CMK (cell line): ENCODE data around the gene TEX261.

Experiments used
- DNase-seq: peaks from one replicate; pipeline ENCODE4 v3.0.0-alpha.2; 2010; ENCODE audit warnings: low read depth

Gene TEX261

DNA sequence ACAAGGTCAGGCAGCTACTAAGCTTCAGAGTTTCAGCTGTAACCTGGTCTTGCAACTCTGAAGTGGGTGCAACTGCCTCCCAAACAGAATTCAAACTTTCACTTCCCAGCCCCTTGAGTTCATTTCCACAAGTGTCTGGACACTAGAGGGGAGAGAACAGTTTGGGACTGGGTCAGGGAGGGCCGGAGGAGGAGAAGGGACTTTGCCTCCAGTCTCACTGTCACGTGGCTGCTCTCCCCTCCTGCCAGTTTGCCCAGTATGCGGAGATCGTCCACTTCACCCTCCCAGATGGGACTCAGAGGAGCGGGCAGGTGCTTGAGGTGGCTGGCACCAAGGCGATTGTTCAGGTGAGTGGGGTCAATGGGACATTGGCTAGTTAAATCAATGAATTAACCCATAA, 36.9 kb downstream of the TEX261 start:
- no peak for DNase-seq

DNA sequence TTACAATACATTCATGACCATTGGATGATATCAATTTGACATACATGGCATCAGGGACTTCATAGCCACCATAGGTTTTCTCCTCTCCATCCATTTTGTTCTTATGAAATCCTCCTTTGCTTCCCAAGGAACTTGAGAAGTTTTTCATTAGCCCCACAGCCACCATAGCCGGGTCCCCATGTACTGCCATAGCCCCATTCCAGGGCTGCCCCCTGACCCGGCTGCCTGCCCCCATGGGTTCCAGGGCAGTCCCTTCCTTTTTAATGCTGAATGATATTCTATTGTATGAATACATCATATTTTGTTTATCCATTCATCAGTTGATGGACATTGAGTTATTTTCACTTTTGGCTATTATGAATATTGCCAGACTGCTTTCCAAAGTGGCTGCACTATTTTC, 38.5 kb downstream of the TEX261 start:
- no peak for DNase-seq

DNA sequence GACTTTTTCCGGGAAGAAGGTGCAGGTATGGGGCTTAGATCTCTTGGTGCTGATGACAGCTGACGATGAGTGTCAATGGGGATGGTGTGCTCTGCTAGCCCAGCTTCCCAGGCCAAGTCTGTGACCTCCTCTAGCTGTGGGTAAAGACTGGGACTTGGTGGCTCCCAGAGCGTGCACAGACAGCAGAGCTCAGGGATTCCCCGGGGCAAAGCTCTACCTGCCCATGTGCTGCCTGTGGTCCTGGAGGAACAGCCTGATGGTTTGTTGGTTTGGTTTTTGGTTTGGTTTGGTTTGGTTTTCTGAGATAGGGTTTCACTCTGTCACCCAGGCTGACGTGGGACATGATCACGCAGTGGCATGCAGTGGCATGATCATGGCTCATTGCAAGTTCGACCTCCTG, 39.8 kb downstream of the TEX261 start:
- DNase-seq = no peak

DNA sequence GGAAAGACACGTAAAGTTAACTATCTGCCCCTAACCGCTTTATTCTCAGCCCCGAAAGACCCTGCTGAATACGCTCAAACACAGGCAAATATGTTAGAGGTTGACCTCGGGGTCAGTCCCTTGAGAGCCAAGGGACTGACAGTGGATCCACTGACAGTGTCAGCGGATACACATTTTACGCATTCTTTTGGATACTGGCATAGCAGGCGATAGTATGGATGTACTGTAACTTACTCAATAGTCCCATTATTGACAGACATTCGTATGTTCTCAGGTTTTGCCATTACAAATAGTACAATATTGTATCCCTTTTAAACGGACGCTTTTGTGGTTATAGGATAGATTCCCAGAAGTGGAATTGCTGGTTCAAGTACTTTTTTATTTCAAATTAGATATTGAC, 45.6 kb downstream of the TEX261 start:
- no peak for DNase-seq

DNA sequence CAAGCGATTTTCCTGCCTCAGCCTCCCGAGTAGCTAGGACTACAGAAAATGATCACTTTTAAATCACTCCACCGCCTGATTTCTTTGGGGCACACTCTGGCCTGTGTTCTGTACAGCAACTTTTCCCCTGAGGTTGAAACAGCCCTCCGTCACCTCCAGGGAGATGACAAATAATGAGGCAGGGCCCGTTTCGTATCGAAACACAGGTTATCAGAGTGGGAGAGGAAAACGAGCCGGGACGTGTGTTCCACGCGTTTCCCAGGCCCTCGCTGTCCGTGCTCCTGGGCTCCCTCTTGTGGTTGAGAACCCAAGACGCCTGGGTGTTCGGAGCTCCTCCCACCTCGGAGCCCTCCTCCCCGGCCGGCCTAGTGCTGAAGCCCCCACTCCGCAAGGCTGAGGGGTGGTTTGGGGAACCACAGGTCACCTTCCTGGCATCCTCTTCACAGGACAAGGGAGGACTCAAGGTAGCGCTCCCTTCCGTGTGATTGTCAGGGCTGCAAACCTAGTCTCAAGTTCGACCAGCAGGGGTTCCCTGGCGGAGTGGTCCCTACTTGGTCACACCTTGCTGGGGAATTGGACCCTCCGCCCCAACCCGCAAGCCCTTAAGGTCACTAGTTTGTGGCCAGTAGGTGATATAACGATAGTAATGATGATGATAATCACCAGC, 46.2 kb downstream of the TEX261 start:
- peak; percentile 37 for DNase-seq

DNA sequence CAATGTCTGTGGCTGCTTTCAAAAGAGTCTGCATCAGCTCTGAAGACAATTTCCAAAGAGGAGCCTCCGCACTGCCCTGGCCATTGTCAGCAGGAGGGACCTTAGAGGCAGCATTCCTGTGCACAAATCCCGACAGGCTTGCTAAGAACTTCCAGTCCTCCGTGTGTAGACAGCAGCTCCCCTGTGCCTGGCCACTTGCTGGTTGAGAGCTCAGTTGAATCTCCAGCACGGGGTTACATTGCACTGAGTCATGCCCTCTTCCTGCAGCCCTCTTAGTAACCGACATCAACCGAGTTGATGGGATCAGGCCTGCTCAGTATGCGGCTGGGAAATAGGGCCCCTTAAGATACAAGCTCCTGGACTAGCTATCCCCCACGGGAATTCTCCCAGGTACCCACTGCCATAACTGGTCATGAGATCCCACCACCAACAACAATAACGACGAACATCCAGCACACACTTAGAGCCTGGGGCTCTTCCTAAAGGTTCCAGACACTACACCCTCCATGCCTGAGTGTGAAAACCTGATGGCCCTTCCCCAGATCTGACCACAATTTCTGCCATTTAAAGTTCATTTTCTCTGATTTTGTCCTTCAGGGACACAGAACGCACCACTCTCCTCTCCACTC, 47.0 kb downstream of the TEX261 start:
- no peak for DNase-seq

DNA sequence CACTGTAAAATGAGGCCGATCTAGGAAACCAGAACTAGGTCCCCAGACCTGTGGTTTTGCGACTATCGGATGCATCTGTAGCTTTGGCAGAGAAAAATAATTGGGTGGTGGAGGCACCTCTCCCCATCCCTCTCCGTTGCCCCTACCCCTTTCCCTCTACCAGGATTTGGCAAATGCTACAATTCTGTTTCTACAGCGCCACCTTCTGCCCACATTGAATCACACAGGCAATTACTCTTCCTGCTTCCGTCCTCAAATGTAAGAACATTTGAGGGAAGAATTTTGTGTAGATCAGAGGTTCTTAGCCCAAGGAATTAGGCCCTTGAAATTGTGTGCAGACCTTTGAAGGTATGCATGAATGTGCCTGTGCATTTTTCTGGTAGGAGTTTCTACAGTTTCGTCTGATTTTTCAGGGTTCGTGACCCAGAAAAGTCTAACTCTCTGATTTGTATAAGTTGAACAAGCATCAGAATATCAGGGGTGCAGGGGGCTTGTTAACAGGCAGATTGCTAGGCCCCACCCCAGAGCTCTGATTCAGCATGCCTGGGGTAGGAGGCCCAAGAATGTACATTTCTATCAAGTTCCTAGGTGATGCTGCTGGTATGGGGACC, 47.7 kb downstream of the TEX261 start:
- DNase-seq = no peak

DNA sequence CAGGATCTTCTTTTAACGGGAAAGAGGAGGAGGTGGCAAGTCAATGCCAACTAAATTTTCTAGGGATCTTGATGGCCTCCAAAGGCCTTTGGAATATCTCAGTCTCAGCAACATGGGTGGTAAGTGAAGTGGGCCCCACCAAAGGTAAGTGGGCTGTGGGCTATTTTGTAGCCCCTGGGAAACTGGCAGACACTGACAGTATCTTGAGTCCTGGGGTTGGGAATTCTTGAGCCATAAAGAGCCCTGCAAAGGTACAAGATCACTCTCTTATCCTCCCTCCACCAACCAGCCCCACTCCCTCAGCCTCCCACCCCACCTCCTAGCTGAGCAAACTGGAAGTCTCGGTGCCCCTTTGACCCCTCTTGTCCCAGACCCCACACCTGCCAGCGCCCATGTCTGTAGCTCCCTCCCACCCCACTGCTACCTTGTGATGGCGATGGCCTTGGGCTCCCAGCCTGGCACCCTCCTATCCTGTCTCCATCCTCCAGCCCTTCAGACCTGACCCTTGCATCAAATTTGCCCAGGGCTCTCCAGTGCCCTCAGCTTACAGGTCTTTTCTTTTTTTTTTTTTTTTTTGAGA, 50.5 kb downstream of the TEX261 start:
- no peak for DNase-seq

DNA sequence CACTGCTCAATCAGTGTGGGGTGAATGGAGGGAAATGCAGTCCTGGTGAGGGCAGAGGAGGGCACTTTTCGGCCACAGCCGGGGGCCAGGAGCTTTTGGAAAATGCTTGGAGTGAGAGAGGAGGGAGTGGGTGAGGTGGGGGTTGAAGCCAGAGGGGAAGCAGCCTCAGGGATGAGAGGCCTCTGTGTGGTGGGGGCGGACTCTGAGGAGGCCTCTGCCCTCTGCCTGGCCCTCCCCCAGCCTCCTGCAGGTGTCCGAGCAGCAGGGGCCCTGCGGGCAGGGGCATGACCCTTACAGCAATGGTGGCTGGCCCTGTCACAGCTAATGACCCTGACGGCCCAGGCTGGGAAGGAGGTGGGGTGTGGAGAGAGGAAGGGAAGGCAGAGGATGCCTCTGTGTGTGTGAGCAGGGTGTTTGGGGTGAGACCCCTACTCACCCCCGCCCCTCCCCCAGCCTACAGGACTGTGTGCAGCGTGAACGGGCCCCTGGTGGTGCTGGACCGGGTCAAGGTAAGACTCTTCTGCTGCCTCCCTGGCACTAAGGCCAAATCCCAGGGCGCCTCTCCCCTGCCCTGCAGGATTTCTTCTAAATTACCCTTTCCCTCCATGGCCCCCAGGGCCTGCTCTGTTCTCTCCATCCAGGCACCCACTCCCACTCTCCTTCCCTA, 51.3 kb downstream of the TEX261 start:
- no peak for DNase-seq

DNA sequence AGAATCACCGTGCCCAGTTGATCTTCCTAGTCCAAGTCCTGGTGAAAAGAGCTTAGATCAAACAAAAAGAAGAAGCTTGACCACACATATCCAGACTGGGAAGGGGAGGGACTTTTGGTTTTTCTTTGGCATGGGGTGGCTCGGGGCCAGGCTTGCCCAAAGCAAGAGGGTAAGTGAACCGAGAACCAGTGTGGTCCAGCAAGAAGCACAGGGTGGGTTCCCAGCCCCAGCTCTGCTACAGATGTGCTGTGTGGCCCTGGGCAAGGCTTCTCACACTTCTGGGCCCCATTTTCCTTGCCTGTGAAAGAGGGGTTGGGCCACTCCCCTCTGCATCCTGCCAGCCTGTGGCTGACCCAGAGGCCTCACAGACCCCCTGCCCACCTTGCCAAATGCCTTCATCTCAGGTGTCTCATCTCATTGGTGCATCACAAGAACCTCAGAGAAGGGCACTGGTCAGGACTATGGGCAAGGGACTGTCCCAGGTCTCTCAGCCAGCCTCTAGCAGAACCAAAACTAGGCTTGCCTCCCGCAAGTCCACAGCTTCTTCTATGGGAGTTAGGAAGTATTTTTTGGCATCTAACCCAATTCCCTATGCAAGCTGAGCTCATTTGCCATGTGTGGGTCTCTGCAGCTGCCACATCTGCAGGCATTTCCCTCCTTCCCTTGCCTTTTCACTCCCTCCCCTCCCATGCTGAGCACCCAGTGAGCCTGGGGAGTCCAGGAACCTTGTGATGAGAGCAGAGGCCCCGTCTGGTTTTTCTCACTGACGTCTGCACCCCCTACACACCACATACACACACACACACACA, 52.1 kb downstream of the TEX261 start:
- no peak for DNase-seq

DNA sequence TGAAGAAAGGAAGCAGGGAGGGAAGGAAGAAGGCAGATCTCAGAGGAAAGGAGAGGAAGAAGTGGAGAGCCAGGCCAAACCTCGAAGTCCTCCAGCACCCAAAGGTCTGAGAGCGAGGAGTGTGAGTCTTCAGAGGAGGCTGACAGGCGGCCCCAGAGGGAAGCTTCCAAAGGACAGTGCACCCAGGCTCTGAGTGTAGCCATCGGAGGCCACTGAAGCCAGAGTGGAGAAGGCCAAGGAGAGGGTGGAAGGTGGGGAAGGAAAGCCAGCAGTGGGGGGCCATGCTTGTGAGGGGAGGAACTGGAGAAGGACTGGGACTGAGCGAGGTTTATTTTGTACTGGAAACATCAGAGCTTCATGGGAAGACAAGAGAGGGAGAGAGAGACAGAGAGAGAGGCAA, 53.0 kb downstream of the TEX261 start:
- DNase-seq = no peak

DNA sequence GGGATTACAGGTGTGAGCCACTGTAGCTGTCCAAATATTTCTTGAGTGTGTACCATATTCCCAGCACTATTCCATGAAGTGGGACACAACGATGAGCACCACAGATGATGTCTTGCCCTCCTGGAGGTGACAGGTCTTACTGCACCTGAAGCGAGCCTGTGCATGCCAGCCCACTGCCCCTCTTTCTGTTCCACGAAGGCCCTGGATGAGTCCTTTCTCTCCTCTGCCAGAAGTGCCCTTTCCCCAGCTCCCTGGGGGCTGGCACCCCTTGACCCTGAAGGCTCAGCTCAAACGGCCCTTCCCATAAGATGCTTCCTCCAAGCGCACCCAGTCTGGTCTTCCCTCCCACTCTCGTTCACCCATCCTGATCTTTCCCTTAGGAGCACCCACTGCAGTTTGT, 53.5 kb downstream of the TEX261 start:
- DNase-seq = no peak

DNA sequence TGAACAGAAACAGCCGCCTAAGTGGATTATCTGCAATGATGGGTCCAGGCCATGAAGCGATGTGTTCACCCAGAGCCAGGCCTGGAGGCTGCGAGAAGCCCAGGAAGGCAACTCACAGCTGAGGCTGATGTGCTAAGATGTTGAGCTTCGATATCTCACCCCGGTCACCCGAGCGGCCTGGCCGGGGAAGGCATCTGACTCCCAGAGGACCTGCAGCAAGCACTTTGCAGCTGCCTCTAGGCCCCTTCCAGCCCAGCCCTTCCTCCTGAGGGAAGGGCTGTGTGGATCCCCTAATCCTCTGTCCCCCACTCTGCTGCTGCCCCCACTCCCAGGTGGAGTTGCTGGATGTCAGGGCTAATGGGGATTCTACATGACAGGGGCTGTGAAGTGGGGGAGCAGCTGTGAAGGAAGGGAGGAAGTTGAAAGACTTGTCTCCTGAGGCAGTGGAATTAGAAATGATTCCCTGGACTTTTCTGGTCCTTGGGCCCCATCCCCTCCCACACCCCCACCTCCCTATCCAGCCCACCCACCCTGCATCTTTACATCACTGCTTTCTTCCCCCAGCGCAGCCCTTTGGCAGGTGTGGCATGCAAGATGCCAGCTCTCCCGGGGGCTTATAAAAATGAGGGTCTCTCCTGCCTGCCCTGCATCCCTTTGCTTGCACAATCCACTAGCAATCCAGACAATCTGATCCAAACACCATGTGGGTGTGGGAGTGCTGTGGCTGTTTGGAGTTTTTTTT, 54.7 kb downstream of the TEX261 start:
- no peak for DNase-seq

DNA sequence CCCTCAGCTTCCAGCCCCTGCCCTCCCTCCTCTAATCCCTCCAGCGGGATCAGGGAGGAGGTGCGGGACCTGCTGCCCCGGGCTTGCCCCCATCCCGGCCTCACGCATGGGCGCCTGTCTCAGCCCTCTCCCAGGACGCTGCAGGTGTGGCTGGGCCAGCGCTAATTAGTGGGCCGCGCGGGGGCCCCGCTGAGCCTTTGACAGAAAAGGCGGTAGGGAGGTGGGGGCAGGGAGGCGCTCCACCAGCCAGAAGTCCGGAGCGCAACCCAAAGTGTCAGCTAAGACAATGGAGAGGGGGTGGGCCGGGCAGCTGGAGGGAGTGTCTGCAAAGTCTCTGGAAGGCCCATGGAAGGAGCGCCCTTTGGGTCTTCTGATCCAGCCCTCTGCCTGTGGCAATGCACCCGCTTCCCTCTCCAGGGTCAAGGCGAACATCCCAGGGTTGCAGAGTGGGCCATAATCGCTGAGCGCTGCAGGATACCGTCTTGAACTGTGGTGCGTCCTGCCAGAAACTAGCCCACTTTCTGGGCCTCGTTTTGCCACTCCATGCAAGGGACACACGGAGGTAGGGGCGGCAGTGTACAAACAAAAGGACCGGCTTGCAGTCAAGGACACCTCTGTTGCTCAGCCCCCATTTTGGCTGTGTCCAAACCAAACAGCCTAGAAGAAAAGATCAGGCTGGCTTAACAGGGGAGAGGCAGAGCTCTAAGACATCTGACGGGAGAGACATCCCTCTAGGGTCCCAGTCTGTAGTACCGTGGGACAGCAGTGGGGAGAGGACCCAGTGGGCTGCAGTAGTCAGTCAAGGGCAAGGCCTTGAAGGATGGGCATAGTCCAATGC, 55.5 kb downstream of the TEX261 start:
- no peak for DNase-seq

DNA sequence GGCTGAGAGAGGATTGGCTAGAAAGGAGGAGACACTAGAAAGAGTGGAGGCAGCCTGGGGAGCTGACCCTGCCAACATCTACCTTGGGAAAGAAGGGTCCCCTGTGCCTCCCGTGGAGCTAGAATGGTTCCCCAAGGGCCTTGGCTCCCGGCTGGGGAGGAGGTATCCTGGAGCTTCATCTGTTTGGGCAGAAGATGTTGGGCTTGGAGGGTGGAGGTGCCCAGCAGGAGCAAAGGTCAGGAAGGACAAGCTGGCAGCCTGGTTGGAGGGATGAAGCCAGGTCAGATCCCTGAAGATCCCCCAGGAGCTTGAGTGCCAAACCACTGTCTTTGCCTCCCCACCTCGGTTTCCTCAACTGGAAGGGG, 56.1 kb downstream of the TEX261 start:
- no peak for DNase-seq

DNA sequence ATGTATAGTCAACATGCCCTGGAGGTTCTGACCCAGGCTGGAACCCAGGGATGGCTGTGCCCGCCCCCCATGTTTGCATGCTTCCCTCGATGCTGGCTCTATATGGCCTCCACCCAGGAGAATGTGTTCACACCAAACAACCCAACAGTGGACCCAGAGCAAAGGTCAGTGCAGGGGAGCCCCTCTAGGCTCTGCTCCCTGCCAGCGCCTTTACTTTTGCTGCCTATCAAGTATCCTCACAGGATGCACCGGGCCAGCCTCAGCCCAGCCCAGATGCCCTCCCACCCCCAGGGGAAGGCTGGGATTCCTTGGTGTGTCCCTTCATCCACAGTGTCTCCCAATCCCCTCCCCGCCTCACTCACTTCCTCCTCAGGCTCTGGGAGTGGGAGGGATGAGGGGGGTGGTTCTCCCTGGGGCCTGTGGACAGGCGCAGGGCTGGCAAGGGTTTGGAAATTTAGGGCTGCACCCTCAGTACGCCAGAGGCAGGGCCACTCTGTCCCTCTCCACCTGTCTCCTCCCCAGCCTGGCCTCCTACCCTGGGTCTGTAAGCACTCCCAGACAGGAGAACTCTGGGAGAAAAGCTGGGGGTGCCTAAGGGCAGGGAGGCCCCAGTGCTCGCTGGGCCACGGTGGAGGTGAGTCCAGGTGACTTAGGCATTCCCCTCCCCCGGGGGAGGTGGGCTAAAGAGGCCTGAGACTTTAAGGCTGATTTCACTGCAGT, 56.6 kb downstream of the TEX261 start:
- DNase-seq = no peak

DNA sequence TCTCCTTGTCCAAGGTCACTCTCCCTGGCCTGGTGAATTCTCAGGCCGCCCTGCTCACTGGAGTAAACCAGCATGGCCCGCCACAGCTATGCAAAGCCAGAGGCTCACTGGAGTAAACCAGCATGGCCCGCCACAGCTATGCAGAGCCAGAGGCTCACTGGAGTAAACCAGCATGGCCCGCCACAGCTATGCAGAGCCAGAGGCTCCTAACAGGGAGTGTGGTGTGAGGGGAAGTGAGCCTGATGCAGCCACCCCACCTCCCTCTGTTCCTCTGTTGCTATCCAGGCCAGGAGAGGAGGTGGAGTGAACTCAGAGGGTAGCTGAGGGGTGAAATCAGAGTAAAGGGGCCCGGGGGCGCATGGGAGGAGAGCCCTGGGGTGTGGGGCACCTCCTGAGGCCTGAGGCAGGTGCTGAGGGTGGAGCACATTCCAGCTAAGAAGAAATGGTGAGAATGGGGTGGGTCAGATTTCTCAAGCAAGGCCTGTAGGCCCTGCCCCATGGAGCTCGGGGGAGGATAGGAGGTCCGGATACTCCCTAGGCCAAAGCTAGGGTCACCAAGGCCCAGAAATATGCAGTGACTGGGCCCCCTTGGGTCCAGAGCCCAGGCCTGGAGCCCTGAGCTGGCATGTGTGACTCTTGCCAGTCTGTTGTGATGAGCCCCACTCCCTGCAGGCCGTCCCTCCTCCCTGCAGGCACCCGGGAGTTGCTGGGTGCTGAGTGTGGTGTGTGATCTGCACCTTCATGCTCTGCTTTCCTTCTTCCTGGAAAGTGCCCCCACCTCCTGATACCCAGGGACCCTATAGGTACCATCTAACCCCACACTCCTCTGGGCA, 57.5 kb downstream of the TEX261 start:
- no peak for DNase-seq

DNA sequence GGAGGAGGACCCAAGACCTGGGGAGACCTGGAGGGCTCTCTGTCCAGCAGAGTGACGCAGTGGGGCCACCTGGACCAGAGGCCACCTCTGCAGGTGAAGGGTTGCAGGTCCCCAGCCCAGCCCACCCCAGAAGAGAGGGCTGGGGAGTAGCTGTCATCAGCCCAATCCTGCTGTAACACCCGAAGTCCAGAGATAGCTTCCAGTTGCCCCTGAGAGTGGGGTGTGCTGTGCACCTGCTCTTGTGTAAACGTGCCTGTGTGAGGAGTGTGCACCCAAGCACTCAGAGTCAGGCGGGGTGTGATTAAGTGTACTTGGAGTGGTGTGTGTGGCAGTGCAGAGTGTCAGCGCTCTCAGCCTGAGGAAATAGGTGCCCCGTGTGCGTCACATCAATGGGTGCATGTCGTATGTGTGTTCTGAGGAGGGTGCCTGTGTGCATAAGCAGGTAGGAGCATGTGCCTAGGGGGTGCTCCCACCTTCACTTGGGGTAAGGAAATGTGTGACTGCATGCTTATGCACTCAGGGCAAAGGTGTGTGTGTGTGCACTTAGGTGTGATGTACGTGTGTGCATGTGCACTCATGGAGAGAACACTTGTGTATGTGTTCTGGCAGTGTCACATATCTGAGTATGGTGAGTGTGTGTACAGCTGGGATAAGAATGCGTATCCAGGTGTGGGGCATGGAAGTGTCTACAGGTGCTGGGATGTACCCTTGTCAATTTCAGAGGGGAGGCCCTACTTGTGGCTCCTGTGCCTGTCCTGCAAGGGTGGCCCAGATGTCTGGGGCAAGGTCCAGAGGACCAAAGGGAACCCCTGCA, 58.3 kb downstream of the TEX261 start:
- DNase-seq = no peak
